Epithelial cell of esophagus (primary cell): ENCODE data around the gene STK24.

Source experiments
- DNase-seq: peaks from one replicate; pipeline ENCODE4 v3.0.0; 2010; ENCODE audit warnings: low read depth
- H3K4me3 ChIP-seq: 2 replicates; pipeline ENCODE4 v1.5.1; 2011; ENCODE audit warnings: mild to moderate bottlenecking, low read length, control low read depth
- CTCF ChIP-seq: IDR thresholded peaks from 2 replicates; pipeline ENCODE4 v1.5.1; 2011; ENCODE audit warnings: low read depth, mild to moderate bottlenecking, low read length, control low read depth, inconsistent platforms; ENCODE audit not compliant: insufficient read depth; ENCODE audit errors: missing control alignments

STK24 gene

GRCh38 chr13:98436233-98436910, 140.5 kb downstream of the STK24 start:
- DNase-seq: no peak

GRCh38 chr13:98435376-98435775, 141.5 kb downstream of the STK24 start:
- H3K4me3 ChIP-seq: no peak overlapping the region
- DNase-seq: no peak
- no peak for TF ChIP-seq CTCF

More at GRCh38 chr13:98436233-98436910, 140.5 kb downstream of the STK24 start:
- TF ChIP-seq CTCF: no peak
- H3K4me3 ChIP-seq: no peak overlapping the region

GRCh38 chr13:98434060-98434459, 142.8 kb downstream of the STK24 start:
- no peak for TF ChIP-seq CTCF
- no peak overlapping the region for H3K4me3 ChIP-seq
- DNase-seq: no peak

GRCh38 chr13:98433654-98434053, 143.3 kb downstream of the STK24 start:
- no peak for TF ChIP-seq CTCF
- no peak for DNase-seq
- H3K4me3 ChIP-seq: no peak overlapping the region

GRCh38 chr13:98432638-98433037, 144.3 kb downstream of the STK24 start:
- DNase-seq: no peak
- no peak overlapping the region for H3K4me3 ChIP-seq
- no peak for TF ChIP-seq CTCF

- no peak overlapping the region for H3K4me3 ChIP-seq
- TF ChIP-seq CTCF: no peak
- no peak for DNase-seq
Measured at GRCh38 chr13:98429977-98430736, 146.8 kb downstream of the STK24 start.
